Lung (tissue), 12 donors: ENCODE results near the gene BIN2. TPM values are rescaled to one million over a fixed set of nuclear protein-coding genes. Genes with fewer than 3 reads are reported as not detected.

Source experiments
- ATAC-seq: fragments of 200-7000 bp; cut with Tn5 transposase; one replicate; pipeline ENCODE4 v1.9.1; 2020; ENCODE audit warnings: moderate number of reproducible peaks; ENCODE audit not compliant: insufficient read depth, low FRiP score
- DNase-seq, 3 donors: peaks; one replicate each; pipeline ENCODE4 v3.0.0-alpha.2; 2013 to 2017
- H3K27ac ChIP-seq, 2 donors: one replicate each; pipeline ENCODE4 v1.5.1; 2013; ENCODE audit warnings: mild to moderate bottlenecking in 2 of 2, moderate library complexity in 2 of 2, control low read depth in 1 of 2, inconsistent platforms in 1 of 2, low read depth in 1 of 2, low read length in 1 of 2
- H3K27me3 ChIP-seq, 3 donors: one replicate each; pipeline ENCODE4 v1.5.1; 2013; ENCODE audit warnings: low read length in 2 of 3; ENCODE audit not compliant: control insufficient read depth in 3 of 3, insufficient read depth in 3 of 3
- H3K36me3 ChIP-seq, 4 donors: one replicate each; pipeline ENCODE4 v1.5.1; 2013; ENCODE audit warnings: low read length in 4 of 4, mild to moderate bottlenecking in 1 of 4, moderate library complexity in 1 of 4; ENCODE audit not compliant: control insufficient read depth in 4 of 4, insufficient read depth in 4 of 4
- H3K4me1 ChIP-seq, 5 donors: one replicate each; pipeline ENCODE4 v1.5.1; 2013; ENCODE audit warnings: low read length in 5 of 5, mild to moderate bottlenecking in 2 of 5, moderate library complexity in 1 of 5; ENCODE audit not compliant: control insufficient read depth in 5 of 5, insufficient read depth in 5 of 5
- H3K4me3 ChIP-seq: one replicate; pipeline ENCODE4 v1.5.1; 2013; ENCODE audit warnings: mild to moderate bottlenecking, control low read depth, moderate library complexity
- H3K9ac ChIP-seq, 2 donors: one replicate each; pipeline ENCODE4 v1.5.1; 2013; ENCODE audit warnings: low read length in 2 of 2, control low read depth in 1 of 2; ENCODE audit not compliant: insufficient read depth in 1 of 2
- H3K9me3 ChIP-seq, 4 donors: one replicate each; pipeline ENCODE4 v1.5.1; 2013; ENCODE audit warnings: low read length in 3 of 4, mild to moderate bottlenecking in 1 of 4, moderate library complexity in 1 of 4; ENCODE audit not compliant: control insufficient read depth in 4 of 4, insufficient read depth in 3 of 4
- CTCF ChIP-seq: IDR thresholded peaks from 2 replicates; pipeline ENCODE4 v1.5.1; 2012; ENCODE audit warnings: mild to moderate bottlenecking; ENCODE audit errors: control extremely low read depth, extremely low read depth
- WGBS, 2 donors: extraction: QIAGEN DNeasy Blood & Tissue Kit; methylation state at CpG; one replicate each; pipeline ENCODE4 v1.1.7; 2013; 5-methylcytosine and 5-hydroxymethylcytosine counted together
- polyA plus RNA-seq, 2 donors: library from polyadenylated mRNA; stranded (reverse); fragments of 200-250 nt; gene quantifications; one replicate each; pipeline ENCODE4 v1.2.1, GENCODE V29; 2013
- total RNA-seq, 2 donors: library from RNA; depleted of rRNA in 1 of 2; stranded (reverse); fragments of >200 nt in 1 of 2; gene quantifications; one replicate each; pipeline ENCODE4 v1.2.1, GENCODE V29; 2014 to 2021
- donor health status: control.
- donor health status: control.
- donor health status: Bipolar disorder and iron deficiency.
- donor health status: healthy.
- donor health status: DM: yes; HTN: yes; CAD: no.

BIN2 gene
- total and polyA plus RNA-seq, 4 donors = 12.0 to 54.5 (median 18.1) TPM

GRCh38 chr12:51345681-51346080 lies 21.7 kb upstream of the BIN2 start:
- no peak overlapping the region for H3K9ac ChIP-seq
- H3K27ac ChIP-seq = no peak overlapping the region
- 66 to 70% methylated on average over 7 of the region's 7 CpGs for WGBS, 2 donors
- H3K4me3 ChIP-seq = no peak overlapping the region
- DNase-seq (no peak), ATAC-seq (no peak)
- H3K27me3 ChIP-seq = no peaks in the 10 kb centered on the region
- no peaks in the 10 kb centered on the region for H3K36me3 ChIP-seq
- no peak for TF ChIP-seq CTCF
- H3K9me3 ChIP-seq = no peaks in the 10 kb centered on the region
- H3K4me1 ChIP-seq = no peaks in the 10 kb centered on the region

- H3K4me3 ChIP-seq = no peak overlapping the region
- TF ChIP-seq CTCF = no peak
- no peaks in the 10 kb centered on the region for H3K36me3 ChIP-seq
- DNase-seq (no peak), ATAC-seq (no peak)
- H3K9ac ChIP-seq = no peak overlapping the region
- no peaks in the 10 kb centered on the region for H3K4me1 ChIP-seq
- no peaks in the 10 kb centered on the region for H3K9me3 ChIP-seq
- no peaks in the 10 kb centered on the region for H3K27me3 ChIP-seq
- H3K27ac ChIP-seq = no peak overlapping the region
- 92 to 98% methylated on average over 2 of the region's 2 CpGs for WGBS, 2 donors
Observed at GRCh38 chr12:51343201-51343600, 19.2 kb upstream of the BIN2 start.

GRCh38 chr12:51342416-51342815 lies 18.4 kb upstream of the BIN2 start:
- Histone ChIP-seq H3K27me3 (no peaks in the 10 kb centered on the region), H3K9me3 (no peaks in the 10 kb centered on the region), H3K9ac (no peak overlapping the region), H3K4me1 (no peaks in the 10 kb centered on the region), H3K27ac (no peak overlapping the region), H3K36me3 (no peaks in the 10 kb centered on the region), H3K4me3 (no peak overlapping the region)
- no peak for TF ChIP-seq CTCF
- DNase-seq (no peak), ATAC-seq (no peak)
- 90 to 94% methylated on average over 10 of the region's 10 CpGs for WGBS, 2 donors
